HEK293T (cell line): ENCODE measurements around the gene OVCA2.

ENCODE experiments used
- CTCF ChIA-PET: fragments of 350-600 bp; formaldehyde crosslinking; extraction: SDS; loops from one replicate; lab custom pipeline; 2021; ENCODE audit warnings: antibody characterized with exemption, inconsistent platforms; lab: Yijun Ruan, JAX
- POLR2A ChIA-PET: fragments of 350-600 bp; formaldehyde crosslinking; extraction: SDS; loops from one replicate; lab custom pipeline; 2020; ENCODE audit warnings: antibody characterized with exemption, inconsistent platforms; lab: Yijun Ruan, JAX
- DNase-seq: peaks from one replicate; pipeline ENCODE4 v3.0.0; 2012; ENCODE audit warnings: mixed read lengths; ENCODE audit errors: extremely low spot score
- ARNT ChIP-seq: fragments of 450-650 bp; IDR thresholded peaks from 2 replicates; pipeline ENCODE4 v1.6.1; 2017; ENCODE audit warnings: mild to moderate bottlenecking
- BHLHE40 ChIP-seq: fragments of 450-650 bp; IDR thresholded peaks from 2 replicates; pipeline ENCODE4 v1.6.1; 2016; ENCODE audit warnings: mild to moderate bottlenecking, moderate library complexity, borderline replicate concordance
- CTBP1 ChIP-seq: fragments of 450-650 bp; IDR thresholded peaks from 2 replicates; pipeline ENCODE4 v1.6.1; 2016; ENCODE audit warnings: borderline replicate concordance
- ELF4 ChIP-seq: fragments of 450-650 bp; IDR thresholded peaks from 2 replicates; pipeline ENCODE4 v1.6.1; 2017; ENCODE audit warnings: antibody characterized with exemption
- FOXA1 ChIP-seq: fragments of 450-650 bp; IDR thresholded peaks from 2 replicates; pipeline ENCODE4 v1.6.1; 2016; ENCODE audit warnings: mild to moderate bottlenecking
- FOXK2 ChIP-seq: fragments of 450-650 bp; IDR thresholded peaks from 2 replicates; pipeline ENCODE4 v1.6.1; 2016; ENCODE audit warnings: mild to moderate bottlenecking
- FOXM1 ChIP-seq: fragments of 450-650 bp; IDR thresholded peaks from 2 replicates; pipeline ENCODE4 v1.6.1; 2017; ENCODE audit warnings: mild to moderate bottlenecking, borderline replicate concordance
- HDGF ChIP-seq: fragments of 450-650 bp; IDR thresholded peaks from 2 replicates; pipeline ENCODE4 v1.6.1; 2017; ENCODE audit warnings: antibody characterized with exemption, borderline replicate concordance
- L3MBTL2 ChIP-seq: fragments of 450-650 bp; conservative IDR thresholded peaks from 2 replicates; pipeline ENCODE4 v1.6.1; 2016; ENCODE audit warnings: mild to moderate bottlenecking
- LEF1 ChIP-seq: fragments of 450-650 bp; IDR thresholded peaks from 2 replicates; pipeline ENCODE4 v1.6.1; 2017; ENCODE audit warnings: mild to moderate bottlenecking, borderline replicate concordance
- NFRKB ChIP-seq: fragments of 450-650 bp; IDR thresholded peaks from 2 replicates; pipeline ENCODE4 v1.6.1; 2016; ENCODE audit warnings: mild to moderate bottlenecking, moderate library complexity
- SP1 ChIP-seq: fragments of 450-650 bp; IDR thresholded peaks from 2 replicates; pipeline ENCODE4 v1.6.1; 2017
- SUZ12 ChIP-seq: fragments of 450-650 bp; IDR thresholded peaks from 2 replicates; pipeline ENCODE4 v1.6.1; 2016; ENCODE audit warnings: mild to moderate bottlenecking
- TARDBP ChIP-seq: fragments of 450-650 bp; IDR thresholded peaks from 2 replicates; pipeline ENCODE4 v1.6.1; 2016
- ZNF384 ChIP-seq: fragments of 450-650 bp; IDR thresholded peaks from 2 replicates; pipeline ENCODE4 v1.6.1; 2016
- TF ChIP-seq, protein P1 (sequence below): fragments of 450-650 bp; IDR thresholded peaks from 2 replicates; pipeline ENCODE4 v1.6.1; 2016

The OVCA2 gene

DNA sequence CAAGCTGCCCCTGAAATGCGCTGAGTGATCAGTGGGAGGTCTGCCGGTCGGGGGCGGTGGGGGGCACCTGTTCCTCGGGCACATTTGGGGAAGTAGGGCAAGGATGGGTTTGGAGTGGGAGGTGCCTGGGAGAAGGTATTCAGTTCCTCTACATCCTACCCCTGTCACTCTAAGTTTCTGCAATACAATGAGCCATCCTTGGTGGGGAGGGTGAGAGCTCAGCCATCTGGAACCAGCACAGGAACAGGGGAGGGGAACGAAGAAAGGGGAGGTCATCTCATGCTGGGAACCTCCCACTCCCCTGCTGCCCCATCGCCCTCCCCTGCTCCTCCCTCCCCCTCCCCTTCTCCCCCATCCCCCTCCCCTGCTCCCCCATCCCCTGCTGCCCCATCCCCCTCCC lies 7.7 kb upstream of the OVCA2 start:
- TF ChIP-seq NFRKB (no peak), HDGF (no peak), FOXK2 (no peak), SUZ12 (no peak), CTBP1 (no peak), SP1 (no peak), BHLHE40 (no peak), ZNF384 (no peak), ARNT (no peak), L3MBTL2 (no peak), LEF1 (no peak), ELF4 (no peak), FOXM1 (no peak), TARDBP (no peak), FOXA1 (no peak)
- TF ChIP-seq, protein P1, sequence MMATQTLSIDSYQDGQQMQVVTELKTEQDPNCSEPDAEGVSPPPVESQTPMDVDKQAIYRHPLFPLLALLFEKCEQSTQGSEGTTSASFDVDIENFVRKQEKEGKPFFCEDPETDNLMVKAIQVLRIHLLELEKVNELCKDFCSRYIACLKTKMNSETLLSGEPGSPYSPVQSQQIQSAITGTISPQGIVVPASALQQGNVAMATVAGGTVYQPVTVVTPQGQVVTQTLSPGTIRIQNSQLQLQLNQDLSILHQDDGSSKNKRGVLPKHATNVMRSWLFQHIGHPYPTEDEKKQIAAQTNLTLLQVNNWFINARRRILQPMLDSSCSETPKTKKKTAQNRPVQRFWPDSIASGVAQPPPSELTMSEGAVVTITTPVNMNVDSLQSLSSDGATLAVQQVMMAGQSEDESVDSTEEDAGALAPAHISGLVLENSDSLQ: no peak
- POLR2A ChIA-PET: no interaction called here
- DNase-seq: no peak
- CTCF ChIA-PET: no interaction called here

DNA sequence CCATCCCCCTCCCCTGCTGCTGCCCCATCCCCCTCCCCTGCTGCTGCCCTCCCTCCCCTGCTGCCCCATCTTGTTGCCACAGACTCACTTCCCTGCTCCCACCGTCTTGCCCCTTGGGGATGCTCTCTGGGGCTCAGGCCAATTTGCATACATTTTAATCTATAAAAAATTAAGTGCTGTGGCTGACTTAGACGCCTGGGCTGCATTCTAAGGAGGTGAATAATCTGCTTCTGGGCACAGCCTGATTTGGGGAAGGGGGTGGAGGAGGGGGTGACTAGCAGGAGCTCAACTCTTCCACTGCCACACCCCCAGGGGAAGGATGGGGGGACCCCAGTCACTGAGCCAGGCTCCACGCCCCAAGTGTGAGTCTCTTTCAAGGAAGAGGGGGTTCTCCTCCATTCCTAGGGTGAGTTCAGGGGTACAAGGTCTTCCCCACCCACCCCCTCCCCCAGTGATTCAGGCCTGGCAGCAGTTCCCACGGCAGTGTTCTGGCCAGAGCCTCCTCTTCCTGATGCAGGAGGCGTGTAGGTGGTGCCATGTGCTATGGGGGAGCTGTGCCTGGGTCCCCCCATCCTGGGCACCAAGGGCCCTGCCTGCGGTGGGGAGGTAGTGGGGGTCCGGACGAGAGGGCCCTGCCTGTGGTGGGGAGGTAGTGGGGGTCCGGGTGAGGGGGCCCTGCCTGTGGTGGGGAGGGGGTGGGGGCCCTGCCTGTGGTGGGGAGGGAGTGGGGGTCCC lies 6.8 kb upstream of the OVCA2 start:
- TF ChIP-seq L3MBTL2: no peak
- no peak for TF ChIP-seq NFRKB
- no peak for TF ChIP-seq HDGF
- no peak for TF ChIP-seq ARNT
- no peak for TF ChIP-seq SP1
- no peak for TF ChIP-seq CTBP1
- TF ChIP-seq FOXM1: no peak
- no peak for TF ChIP-seq LEF1
- no peak for TF ChIP-seq ZNF384
- TF ChIP-seq, protein P1: no peak
- CTCF ChIA-PET: no interaction called here
- POLR2A ChIA-PET: interaction anchor here (1.0 kb wide), 1 partner anchor 116 kb away, joined by 3 read pairs; no protein-coding TSS in a partner anchor
- DNase-seq: no peak

DNA sequence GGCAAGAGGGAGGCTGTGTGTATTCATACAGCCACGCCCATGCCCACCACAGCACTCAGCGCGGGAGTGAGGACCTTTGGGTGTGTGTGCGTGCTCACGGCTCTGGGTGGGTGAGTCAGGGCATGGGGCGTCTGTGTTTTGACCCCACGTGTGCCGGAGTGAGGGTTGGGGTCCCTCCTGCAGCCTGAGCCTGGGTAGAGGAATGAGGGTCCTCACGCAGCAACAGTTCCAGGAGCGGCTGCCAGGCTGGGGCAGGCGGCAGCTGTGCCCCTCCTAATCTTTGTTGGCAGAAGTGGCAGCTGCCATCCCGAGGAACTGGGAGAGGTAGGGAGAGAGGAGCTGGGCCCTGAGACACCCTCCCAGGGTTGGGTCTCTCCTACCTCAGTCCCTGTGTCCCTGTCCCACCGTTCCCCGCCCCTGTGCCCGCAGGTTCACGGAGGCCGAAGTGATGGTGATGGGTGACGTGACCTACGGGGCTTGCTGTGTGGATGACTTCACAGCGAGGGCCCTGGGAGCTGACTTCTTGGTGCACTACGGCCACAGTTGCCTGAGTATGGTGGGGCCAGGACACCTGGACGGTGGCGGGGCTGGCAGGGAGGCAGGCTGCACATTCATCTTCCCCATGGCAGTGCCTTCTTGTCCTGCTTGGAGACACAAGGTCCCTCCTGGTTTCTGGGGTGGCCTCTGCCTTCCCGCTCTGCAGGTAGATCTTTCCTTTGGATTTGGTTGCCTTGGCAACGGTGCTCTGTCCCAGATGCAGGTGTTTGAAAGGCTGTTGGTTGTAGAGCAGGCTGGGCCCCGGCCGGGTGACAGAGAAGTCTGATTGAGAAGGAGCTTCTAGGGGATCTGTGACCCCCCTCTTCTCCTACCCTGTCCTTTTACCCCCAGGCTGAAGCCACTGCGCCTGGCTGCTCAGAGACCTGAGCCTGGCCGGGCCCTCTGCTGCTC lies 6.0 kb upstream of the OVCA2 start:
- no peak for DNase-seq
- ChIA-PET POLR2A (interaction anchor here (1.0 kb wide), 1 partner anchor 116 kb away, joined by 3 read pairs; no protein-coding TSS in a partner anchor), CTCF (no interaction called here)
- TF ChIP-seq FOXK2 (no peak), TARDBP (no peak), LEF1 (no peak), BHLHE40 (no peak), ZNF384 (no peak), HDGF (no peak), SUZ12 (no peak)
- TF ChIP-seq, protein P1: no peak

DNA sequence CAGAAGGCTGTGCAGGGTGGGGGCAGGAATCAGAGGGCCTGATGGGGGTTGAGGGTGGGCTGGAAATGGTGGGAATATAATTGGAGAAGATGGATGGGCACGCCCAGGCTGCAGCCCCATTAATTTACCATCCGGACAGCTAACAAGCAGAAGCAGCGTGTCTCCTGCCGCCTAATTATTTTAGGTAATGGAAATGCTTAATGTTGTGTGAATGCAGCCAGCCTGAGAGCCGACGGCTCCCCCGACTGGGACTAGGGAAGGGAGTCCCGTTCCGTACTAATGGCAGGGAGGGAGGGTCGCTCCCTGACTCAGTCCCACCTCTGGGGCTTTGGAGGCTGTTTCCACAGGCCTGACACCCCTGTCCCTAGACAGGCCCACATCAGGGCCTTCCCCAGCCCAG lies 4.7 kb upstream of the OVCA2 start:
- DNase-seq: no peak
- ChIA-PET POLR2A (no interaction called here), CTCF (interaction anchor here (0.6 kb wide), 1 partner anchor 810 kb away, joined by 3 read pairs; no protein-coding TSS in a partner anchor)
- no peak for TF ChIP-seq TARDBP
- no peak for TF ChIP-seq ELF4
- TF ChIP-seq CTBP1: no peak
- no peak for TF ChIP-seq NFRKB
- no peak for TF ChIP-seq BHLHE40
- no peak for TF ChIP-seq SUZ12
- TF ChIP-seq HDGF: no peak

DNA sequence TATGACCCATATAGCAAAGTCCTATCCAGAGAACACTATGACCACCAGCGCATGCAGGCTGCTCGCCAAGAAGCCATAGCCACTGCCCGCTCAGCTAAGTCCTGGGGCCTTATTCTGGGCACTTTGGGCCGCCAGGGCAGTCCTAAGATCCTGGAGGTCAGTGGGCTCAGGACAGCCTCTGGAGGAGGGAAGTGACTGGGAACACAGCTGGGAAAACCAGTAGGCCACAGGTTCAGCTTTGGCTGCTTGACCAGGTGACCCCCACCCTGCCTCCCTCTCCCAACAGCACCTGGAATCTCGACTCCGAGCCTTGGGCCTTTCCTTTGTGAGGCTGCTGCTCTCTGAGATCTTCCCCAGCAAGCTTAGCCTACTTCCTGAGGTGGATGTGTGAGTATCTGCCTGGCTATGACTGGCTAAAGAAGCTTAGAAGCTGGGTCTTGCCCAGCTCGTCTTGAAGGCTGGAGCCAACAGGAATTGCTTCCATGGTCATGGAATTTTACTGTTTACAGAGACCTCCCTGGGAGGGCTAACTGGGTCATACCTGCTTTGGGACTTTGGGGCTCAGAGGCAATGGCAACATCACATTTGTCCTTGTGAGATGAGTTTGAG lies 1.5 kb upstream of the OVCA2 start:
- TF ChIP-seq FOXA1: no peak
- no peak for TF ChIP-seq FOXK2
- TF ChIP-seq CTBP1: no peak
- no peak for TF ChIP-seq ARNT
- TF ChIP-seq, protein P1: no peak
- TF ChIP-seq SUZ12: no peak
- no peak for TF ChIP-seq L3MBTL2
- TF ChIP-seq SP1: no peak
- TF ChIP-seq ZNF384: no peak
- no peak for TF ChIP-seq FOXM1
- TF ChIP-seq HDGF: no peak
- no peak for TF ChIP-seq ELF4
- TF ChIP-seq NFRKB: no peak
- no peak for TF ChIP-seq TARDBP
- no peak for TF ChIP-seq LEF1
- TF ChIP-seq BHLHE40: no peak
- ChIA-PET POLR2A (interaction anchor here (1.6 kb wide), 1 partner anchor 10 kb away, joined by 5 read pairs; no protein-coding TSS in a partner anchor), CTCF (interaction anchor here (0.5 to 1.6 kb wide), 2 partner anchors 125 to 132 kb away, joined by 6 to 9 read pairs; no protein-coding TSS in a partner anchor)
- no peak for DNase-seq
